H9 (cell line): Measurements from ENCODE around the gene RAB40C. TPM values are rescaled to one million over a fixed set of nuclear protein-coding genes. Genes with fewer than 3 reads are reported as not detected.

ENCODE experiments used
- DNase-seq: peaks from one replicate; pipeline ENCODE4 v3.0.0-alpha.2; 2017
- H2AFZ ChIP-seq: one replicate; pipeline ENCODE4 v1.6.1; 2013; ENCODE audit warnings: mild to moderate bottlenecking, low read length, control low read depth, moderate library complexity
- H2AK5ac ChIP-seq: 2 replicates; pipeline ENCODE4 v1.6.1; 2013; ENCODE audit warnings: low read length, control low read depth, mixed read lengths; ENCODE audit not compliant: insufficient read length
- H2BK120ac ChIP-seq: one replicate; pipeline ENCODE4 v1.6.1; 2013; ENCODE audit warnings: low read depth, mild to moderate bottlenecking, low read length, control low read depth, inconsistent platforms; ENCODE audit not compliant: poor library complexity, severe bottlenecking
- H2BK12ac ChIP-seq: 2 replicates; pipeline ENCODE4 v1.6.1; 2013; ENCODE audit warnings: low read length, control low read depth, mixed read lengths, low read depth; ENCODE audit not compliant: insufficient read length
- H2BK15ac ChIP-seq: 2 replicates; pipeline ENCODE4 v1.6.1; 2013; ENCODE audit warnings: low read depth, low read length, control low read depth
- H2BK20ac ChIP-seq: one replicate; pipeline ENCODE4 v1.6.1; 2013; ENCODE audit warnings: low read depth, mild to moderate bottlenecking, low read length, control low read depth, inconsistent platforms; ENCODE audit not compliant: poor library complexity, severe bottlenecking
- H2BK5ac ChIP-seq: 2 replicates; pipeline ENCODE4 v1.6.1; 2013; ENCODE audit warnings: low read length, control low read depth, mixed read lengths; ENCODE audit not compliant: insufficient read length
- H3K14ac ChIP-seq: 2 replicates; pipeline ENCODE4 v1.6.1; 2013; ENCODE audit warnings: low read length, control low read depth; ENCODE audit not compliant: insufficient read depth
- H3K18ac ChIP-seq: 2 replicates; pipeline ENCODE4 v1.6.1; 2013; ENCODE audit warnings: low read depth, mild to moderate bottlenecking, mixed read lengths, low read length, control low read depth; ENCODE audit not compliant: insufficient read length
- H3K23ac ChIP-seq: 2 replicates; pipeline ENCODE4 v1.6.1; 2013; ENCODE audit warnings: low read length, control low read depth, mixed read lengths, low read depth; ENCODE audit not compliant: insufficient read length
- H3K23me2 ChIP-seq: 2 replicates; pipeline ENCODE4 v1.6.1; 2013; ENCODE audit warnings: low read depth, mild to moderate bottlenecking, mixed read lengths, low read length, control low read depth; ENCODE audit not compliant: insufficient read length, poor library complexity, severe bottlenecking
- H3K27ac ChIP-seq: 2 replicates; pipeline ENCODE4 v1.5.1; 2013; ENCODE audit warnings: low read length, control low read depth, mixed read lengths, low read depth; ENCODE audit not compliant: insufficient read length
- H3K27me3 ChIP-seq: 2 replicates; pipeline ENCODE4 v1.6.1; 2013; ENCODE audit warnings: low read length, control low read depth, inconsistent platforms; ENCODE audit not compliant: insufficient read depth
- H3K4ac ChIP-seq: 2 replicates; pipeline ENCODE4 v1.6.1; 2013; ENCODE audit warnings: low read depth, mild to moderate bottlenecking, control low read depth, inconsistent platforms, low read length, moderate library complexity
- H3K4me1 ChIP-seq: 2 replicates; pipeline ENCODE4 v1.6.1; 2013; ENCODE audit warnings: low read length, control low read depth, inconsistent platforms; ENCODE audit not compliant: insufficient read depth
- H3K4me2 ChIP-seq: 2 replicates; pipeline ENCODE4 v1.6.1; 2013; ENCODE audit warnings: low read length, control low read depth, mixed read lengths; ENCODE audit not compliant: insufficient read length, insufficient read depth
- H3K56ac ChIP-seq: 2 replicates; pipeline ENCODE4 v1.6.1; 2013; ENCODE audit warnings: low read depth, mild to moderate bottlenecking, mixed read lengths, low read length, control low read depth; ENCODE audit not compliant: insufficient read length
- H3K79me1 ChIP-seq: 2 replicates; pipeline ENCODE4 v1.6.1; 2013; ENCODE audit warnings: low read depth, mild to moderate bottlenecking, moderate library complexity, low read length, control low read depth, inconsistent platforms; ENCODE audit not compliant: insufficient read depth, poor library complexity, severe bottlenecking
- H3K79me2 ChIP-seq: 2 replicates; pipeline ENCODE4 v1.6.1; 2013; ENCODE audit warnings: low read length, control low read depth, inconsistent platforms; ENCODE audit not compliant: insufficient read depth
- H3K9ac ChIP-seq: 2 replicates; pipeline ENCODE4 v1.6.1; 2013; ENCODE audit warnings: low read length, control low read depth, mixed read lengths; ENCODE audit not compliant: insufficient read length; ENCODE audit errors: extremely low read depth
- H3K9me3 ChIP-seq: one replicate; pipeline ENCODE4 v1.6.1; 2013; ENCODE audit warnings: low read depth, low read length, inconsistent platforms; ENCODE audit not compliant: control insufficient read depth
- H3T11ph ChIP-seq: one replicate; pipeline ENCODE4 v1.6.1; 2013; ENCODE audit warnings: mild to moderate bottlenecking, low read length, control low read depth, inconsistent platforms
- H4K20me1 ChIP-seq: one replicate; pipeline ENCODE4 v1.6.1; 2013; ENCODE audit not compliant: control insufficient read depth, insufficient read length, insufficient read depth
- H4K5ac ChIP-seq: 2 replicates; pipeline ENCODE4 v1.6.1; 2013; ENCODE audit warnings: low read depth, mild to moderate bottlenecking, mixed read lengths, low read length, control low read depth; ENCODE audit not compliant: insufficient read length
- H4K8ac ChIP-seq: replicated peaks from 2 replicates; pipeline ENCODE4 v1.6.1; 2013; ENCODE audit warnings: low read length, control low read depth, mixed read lengths, low read depth; ENCODE audit not compliant: insufficient read length
- H4K91ac ChIP-seq: 2 replicates; pipeline ENCODE4 v1.6.1; 2013; ENCODE audit warnings: low read depth, mild to moderate bottlenecking, moderate library complexity, mixed read lengths, low read length, control low read depth; ENCODE audit not compliant: insufficient read length
- H3K27ac Mint-ChIP-seq, 3 experiments: 2 replicates in 2 of 3; 3 replicates in 1 of 3; pipeline ENCODE4 v1.8.0; 2020 to 2021; ENCODE audit warnings: mixed read lengths in 3 of 3, mild to moderate bottlenecking in 1 of 3, moderate library complexity in 1 of 3
- H3K27me3 Mint-ChIP-seq: 2 replicates; pipeline ENCODE4 v1.8.0; 2021; ENCODE audit warnings: low read depth, mild to moderate bottlenecking, moderate library complexity, mixed read lengths
- H3K36me3 Mint-ChIP-seq, 3 experiments: 2 replicates in 2 of 3; 3 replicates in 1 of 3; pipeline ENCODE4 v1.8.0; 2020 to 2021; ENCODE audit warnings: low read depth in 3 of 3, mixed read lengths in 3 of 3; ENCODE audit not compliant: insufficient read depth in 1 of 3
- H3K4me1 Mint-ChIP-seq, 2 experiments: 2 replicates each; pipeline ENCODE4 v1.8.0; 2020; ENCODE audit warnings: mixed read lengths in 2 of 2
- H3K4me3 Mint-ChIP-seq, 2 experiments: 2 replicates in 1 of 2; 3 replicates in 1 of 2; pipeline ENCODE4 v1.8.0; 2020 to 2021; ENCODE audit warnings: mild to moderate bottlenecking in 2 of 2, mixed read lengths in 2 of 2, moderate library complexity in 1 of 2
- H3K9me3 Mint-ChIP-seq, 2 experiments: 2 replicates in 1 of 2; 3 replicates in 1 of 2; pipeline ENCODE4 v1.8.0; 2020; ENCODE audit warnings: mild to moderate bottlenecking in 2 of 2, mixed read lengths in 2 of 2, moderate library complexity in 1 of 2
- CTCF ChIP-seq: fragments of 200-600 bp; sonication (generic); conservative IDR thresholded peaks from 3 replicates; pipeline ENCODE4 v1.8.0; 2021; ENCODE audit warnings: antibody characterized with exemption, mild to moderate bottlenecking
- WGBS: extraction: QIAGEN DNeasy Blood & Tissue Kit; methylation state at CpG from one replicate; pipeline ENCODE4 v1.1.7; 2013; ENCODE audit warnings: missing lambda C conversion rate, low lambda C conversion rate, mixed read lengths; ENCODE audit not compliant: insufficient read length; ENCODE audit errors: extremely low coverage; 5-methylcytosine and 5-hydroxymethylcytosine counted together
- total RNA-seq: library from RNA; stranded (reverse); gene quantifications from 2 replicates; pipeline ENCODE4 v1.2.1, GENCODE V29; 2021

RAB40C gene
- total RNA-seq, 1 experiment from 2014 or later: 19.1 TPM

- Histone ChIP-seq H4K20me1 (no peaks in the 10 kb centered on the region), H3K79me2 (no peaks in the 10 kb centered on the region), H3K9me3 (no peaks in the 10 kb centered on the region), H2BK5ac (no peak overlapping the region), H2AFZ (no peak overlapping the region), H3K27me3 (no peaks in the 10 kb centered on the region), H3T11ph (no peak overlapping the region), H4K91ac (no peak overlapping the region), H2BK120ac (no peak overlapping the region), H3K18ac (no peak overlapping the region), H4K5ac (no peak overlapping the region), H3K14ac (no peak overlapping the region), H2BK15ac (no peak overlapping the region), H4K8ac (no peak overlapping the region), H3K27ac (no peak overlapping the region), H2AK5ac (no peak overlapping the region), H3K4me2 (no peak overlapping the region), H3K9ac (no peak overlapping the region), H3K4ac (no peak overlapping the region), H3K23me2 (no peaks in the 10 kb centered on the region), H3K4me1 (no peaks in the 10 kb centered on the region; the same call in 1 of the 2 replicates), H3K23ac (no peak overlapping the region), H3K56ac (no peak overlapping the region), H2BK12ac (no peak overlapping the region), H3K79me1 (no peaks in the 10 kb centered on the region), H2BK20ac (no peak overlapping the region)
- Mint-ChIP-seq H3K27ac (no peak overlapping the region), H3K4me1 (peaks cover 15 to 26% of the 10 kb centered on the region in 2 experiments), H3K36me3 (peaks cover 0 to 8% (median 3%) of the 10 kb centered on the region in 3 experiments; a peak in 4 of 7 replicates), H3K4me3 (no peak overlapping the region), H3K27me3 (no peaks in the 10 kb centered on the region), H3K9me3 (no peaks in the 10 kb centered on the region)
- no peak for DNase-seq
- TF ChIP-seq CTCF: no peak
- no CpG with 5 or more reads among the region's 20 CpGs for WGBS
These were observed 29.7 kb downstream of the RAB40C start for GRCh38 chr16:619476-620100.
